Endometrial microvascular endothelial cells (primary cell): ENCODE results near the gene NXF2B. TPM values are rescaled to one million over a fixed set of nuclear protein-coding genes. Genes with fewer than 3 reads are reported as not detected.
"Not testable (repeated sequence)": the region's sequence is repeated elsewhere in the genome, so short reads cannot be mapped to it uniquely, and the experiment has no call there.

Experiments
- in situ Hi-C: cut with HindIII; loops from 2 replicates; pipeline ENCODE4 v1.10.0; 2017; ENCODE audit warnings: low sequenced_read_pairs, low pct_unique_long_range_greater_than_20kb; ENCODE audit errors: inconsistent ontology term
- total RNA-seq: library from RNA; depleted of rRNA; stranded (reverse); fragments of >200 nt; gene quantifications from one replicate; pipeline ENCODE4 v1.2.3, GENCODE V29; 2015; ENCODE audit errors: inconsistent ontology term

NXF2B gene, protein sequence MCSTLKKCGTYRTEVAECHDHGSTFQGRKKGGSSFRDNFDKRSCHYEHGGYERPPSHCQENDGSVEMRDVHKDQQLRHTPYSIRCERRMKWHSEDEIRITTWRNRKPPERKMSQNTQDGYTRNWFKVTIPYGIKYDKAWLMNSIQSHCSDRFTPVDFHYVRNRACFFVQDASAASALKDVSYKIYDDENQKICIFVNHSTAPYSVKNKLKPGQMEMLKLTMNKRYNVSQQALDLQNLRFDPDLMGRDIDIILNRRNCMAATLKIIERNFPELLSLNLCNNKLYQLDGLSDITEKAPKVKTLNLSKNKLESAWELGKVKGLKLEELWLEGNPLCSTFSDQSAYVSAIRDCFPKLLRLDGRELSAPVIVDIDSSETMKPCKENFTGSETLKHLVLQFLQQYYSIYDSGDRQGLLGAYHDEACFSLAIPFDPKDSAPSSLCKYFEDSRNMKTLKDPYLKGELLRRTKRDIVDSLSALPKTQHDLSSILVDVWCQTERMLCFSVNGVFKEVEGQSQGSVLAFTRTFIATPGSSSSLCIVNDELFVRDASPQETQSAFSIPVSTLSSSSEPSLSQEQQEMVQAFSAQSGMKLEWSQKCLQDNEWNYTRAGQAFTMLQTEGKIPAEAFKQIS
- not detected for total RNA-seq

DNA sequence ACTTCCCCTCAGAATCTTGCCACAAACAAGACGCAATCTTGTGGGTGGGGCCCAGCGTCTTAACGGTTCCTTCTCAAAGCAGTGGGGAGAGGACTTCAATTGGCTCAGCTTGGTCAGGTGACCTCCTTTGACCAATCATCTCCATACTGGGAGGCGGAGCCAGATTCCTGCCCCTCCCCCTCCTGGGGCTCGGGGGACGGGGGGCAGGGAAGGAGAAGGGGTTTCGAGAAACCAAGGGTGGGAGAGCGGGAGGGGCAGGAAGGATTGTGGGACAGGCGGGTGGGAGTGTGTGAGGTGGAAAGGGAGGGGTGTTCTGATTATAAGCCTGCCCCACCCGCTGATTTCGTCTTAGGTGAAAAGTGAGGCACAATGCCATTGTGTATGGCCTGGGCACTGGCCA, at the start of gene NXF2B:
Gene NXF2B (minus strand): TSS at position 101 of the 400 bp plus-strand sequence. CDS start 59,972 bp downstream, outside the sequence.
- in situ Hi-C loops, result not testable (repeated sequence)

DNA sequence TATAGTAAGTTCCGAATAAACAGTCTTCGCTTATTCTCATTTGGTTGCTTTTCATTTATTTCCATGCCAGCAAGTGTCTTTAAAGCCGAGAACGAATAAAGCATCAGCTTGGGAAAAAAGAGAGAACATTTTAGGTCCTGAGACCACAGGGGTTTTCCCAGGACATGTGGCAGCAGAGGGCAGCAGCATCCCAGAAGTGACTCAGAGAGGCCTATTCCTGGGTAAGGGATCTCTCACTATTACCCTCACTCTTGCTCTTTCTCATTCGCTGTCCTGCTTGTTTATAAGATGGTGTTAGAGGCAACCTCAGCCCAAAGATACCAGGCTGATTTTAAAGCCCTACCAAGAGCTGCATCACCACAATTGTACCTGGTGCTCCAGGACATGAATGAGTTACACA, 39.0 kb upstream of the NXF2B start:
- in situ Hi-C loops, result not testable (repeated sequence)

DNA sequence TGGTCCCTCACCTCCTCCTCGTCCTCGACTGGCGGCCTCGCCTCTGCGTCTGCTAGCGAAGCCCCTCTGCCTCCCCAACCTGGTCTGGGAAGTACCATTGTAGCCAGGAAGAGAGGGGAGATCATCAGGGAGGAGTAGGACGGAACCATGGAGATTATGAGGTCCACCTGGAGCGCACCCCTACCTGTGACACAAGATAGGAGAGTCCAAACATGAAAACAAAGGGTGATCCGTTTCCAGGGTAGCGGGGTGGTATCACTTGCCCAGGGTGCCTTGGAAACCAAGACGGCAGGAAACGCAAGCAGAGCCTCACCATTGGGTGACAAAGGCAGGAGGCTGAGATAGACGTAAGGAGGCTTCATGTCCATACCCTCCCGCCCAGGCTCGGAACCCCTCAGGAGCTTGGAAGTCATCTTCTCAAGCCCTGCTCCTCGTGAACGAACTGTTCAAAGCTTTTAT, 32.0 kb upstream of the NXF2B start, which contains the start of gene TCP11X2:
Gene TCP11X2 (minus strand): TSS at position 51 of the 459 bp plus-strand sequence.
- in situ Hi-C loops, result not testable (repeated sequence)

DNA sequence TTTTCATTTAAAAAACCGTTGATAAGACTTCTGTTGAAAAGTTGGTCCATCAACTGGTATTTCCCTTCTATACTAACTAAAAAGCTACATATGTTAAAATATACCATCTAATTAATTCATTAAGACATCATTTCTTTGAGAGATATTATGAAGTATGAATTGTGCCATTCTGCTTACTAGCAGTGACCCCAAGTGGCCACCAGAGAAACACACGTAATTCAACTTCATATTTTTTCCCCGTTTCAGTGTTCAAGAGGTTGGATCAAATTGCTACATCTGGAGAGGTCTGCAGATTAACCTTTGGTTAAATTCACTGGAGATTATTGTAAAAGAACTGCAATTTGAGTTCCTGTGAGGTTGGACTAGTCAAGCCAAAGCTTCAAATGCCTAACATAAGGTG, 30.4 kb upstream of the NXF2B start:
- in situ Hi-C loops, result not testable (repeated sequence)

DNA sequence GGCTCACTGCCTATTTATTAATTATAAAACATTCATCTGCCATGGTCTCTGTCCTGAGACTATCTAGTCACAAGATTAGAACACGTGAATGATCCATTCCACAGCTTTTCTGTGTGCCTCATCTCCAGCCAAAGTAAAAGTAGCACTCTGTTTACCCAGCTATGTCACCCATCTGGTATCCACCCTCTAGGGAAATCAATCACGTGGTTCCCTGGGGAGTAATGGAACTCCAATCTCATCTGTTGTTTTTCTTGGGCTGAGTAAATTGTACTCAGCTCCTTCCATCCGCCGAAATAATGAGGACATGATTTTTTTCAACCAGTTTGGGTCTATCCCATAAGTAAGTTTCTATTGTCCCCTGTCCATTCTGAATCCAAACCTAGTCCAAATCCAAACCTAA, 18.8 kb upstream of the NXF2B start:
- in situ Hi-C loops, result not testable (repeated sequence)

DNA sequence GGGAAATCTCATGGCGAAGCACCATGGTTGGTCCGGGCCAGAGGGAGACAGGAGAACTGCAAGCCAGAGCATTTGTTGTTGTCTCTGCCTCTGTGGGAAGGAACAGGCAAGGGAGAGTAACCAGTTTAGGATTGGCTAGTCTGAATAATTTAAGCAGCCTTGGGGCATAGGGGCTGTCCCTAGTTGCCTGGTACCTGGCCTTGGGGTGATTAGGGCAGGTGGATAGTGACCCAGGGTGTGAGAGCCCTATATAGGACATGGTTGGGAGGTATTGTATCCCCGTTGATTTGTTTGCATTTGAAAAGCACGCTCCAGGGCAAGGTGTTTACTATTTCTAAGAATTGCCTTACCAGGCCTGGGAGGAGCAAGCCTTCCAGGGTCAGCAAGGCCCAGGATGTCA, 25.3 kb downstream of the NXF2B start:
- in situ Hi-C loops, result not testable (repeated sequence)

DNA sequence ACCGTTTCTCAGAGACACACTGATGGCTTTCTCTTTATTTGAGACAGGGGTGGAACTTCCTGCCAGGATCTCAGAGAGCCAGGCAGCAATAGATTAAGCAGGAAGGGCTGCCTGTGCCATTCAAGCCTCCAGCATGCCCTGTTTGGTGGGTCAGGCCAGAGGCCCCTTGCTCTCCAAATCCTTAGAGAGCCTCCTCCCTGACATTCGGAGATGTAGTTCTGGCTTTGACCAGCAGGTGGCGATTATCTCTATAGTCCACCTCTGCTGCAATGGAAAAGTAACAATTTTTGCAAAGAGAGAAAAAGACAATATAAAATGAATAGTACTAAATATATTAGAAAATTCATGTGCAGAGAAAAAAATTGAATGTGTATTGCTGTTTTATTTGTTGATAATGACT, 93.9 kb downstream of the NXF2B start:
- in situ Hi-C loops, result no loop called here

DNA sequence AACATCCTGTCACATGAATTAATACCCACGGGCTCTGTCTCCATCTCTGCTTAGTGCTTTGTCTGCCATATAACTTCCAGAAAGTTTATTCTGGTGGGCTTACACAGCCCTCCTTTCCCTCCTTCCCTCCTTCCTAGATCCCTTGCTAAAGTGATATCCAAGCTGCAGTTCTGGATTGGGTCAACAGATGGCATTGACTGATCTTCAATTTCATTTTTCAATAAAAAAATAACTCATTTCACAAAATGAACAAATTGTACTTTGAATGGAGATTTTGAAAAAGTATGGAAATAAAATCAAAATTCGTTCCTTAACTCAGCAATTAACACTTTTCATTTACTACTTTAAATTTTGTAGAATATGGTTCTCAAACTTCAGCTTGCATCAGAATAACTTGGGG, 97.9 kb downstream of the NXF2B start:
- in situ Hi-C loops, result no loop called here

DNA sequence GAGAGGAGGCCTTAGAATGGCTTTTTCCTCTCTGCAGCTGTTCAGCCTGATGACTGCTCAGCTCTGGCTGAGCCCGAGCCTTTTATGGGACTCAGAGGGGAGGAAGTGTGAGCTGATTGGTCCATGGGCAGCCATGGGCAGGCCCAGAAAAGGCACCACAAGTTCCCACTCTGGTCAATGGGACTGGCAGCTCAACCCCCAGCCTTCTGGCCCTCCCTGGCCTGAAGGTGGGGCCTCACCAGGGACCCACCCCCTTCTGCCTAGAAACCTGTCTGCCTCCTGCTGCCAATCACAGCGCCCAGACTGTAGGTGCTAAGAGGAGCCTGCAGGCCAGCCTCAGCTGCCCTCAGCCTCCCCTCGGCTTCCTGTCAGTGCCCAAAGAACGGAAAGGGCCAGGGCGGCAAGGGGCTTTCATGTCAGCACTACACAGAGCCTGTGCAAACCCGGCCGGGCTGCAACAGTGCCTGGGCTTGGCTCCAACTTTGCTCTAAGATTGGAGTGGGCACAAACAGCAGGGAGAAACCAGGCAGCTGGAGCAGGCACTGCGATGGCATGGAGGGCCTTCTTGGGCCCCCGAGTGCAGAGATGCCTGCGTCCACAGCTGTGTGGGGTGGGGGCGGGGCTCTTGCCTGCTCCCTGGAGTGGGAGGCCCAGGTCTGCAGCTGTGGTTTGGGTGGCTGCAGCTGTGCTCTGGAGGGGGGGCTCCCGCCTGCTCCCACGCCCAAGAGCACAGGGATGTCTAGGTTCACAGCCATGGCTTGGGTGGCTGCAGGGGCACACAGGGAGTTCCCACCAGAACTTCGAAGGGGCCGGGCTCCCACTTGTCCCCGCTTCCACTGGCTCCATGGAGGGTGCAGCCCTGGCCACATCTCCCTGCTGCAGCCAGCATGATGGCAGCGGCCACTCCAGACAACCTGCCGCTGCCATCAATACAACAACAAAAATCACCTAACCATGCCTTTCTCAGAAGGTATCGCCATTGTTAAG, 100.2 kb downstream of the NXF2B start:
- in situ Hi-C loops, result no loop called here

DNA sequence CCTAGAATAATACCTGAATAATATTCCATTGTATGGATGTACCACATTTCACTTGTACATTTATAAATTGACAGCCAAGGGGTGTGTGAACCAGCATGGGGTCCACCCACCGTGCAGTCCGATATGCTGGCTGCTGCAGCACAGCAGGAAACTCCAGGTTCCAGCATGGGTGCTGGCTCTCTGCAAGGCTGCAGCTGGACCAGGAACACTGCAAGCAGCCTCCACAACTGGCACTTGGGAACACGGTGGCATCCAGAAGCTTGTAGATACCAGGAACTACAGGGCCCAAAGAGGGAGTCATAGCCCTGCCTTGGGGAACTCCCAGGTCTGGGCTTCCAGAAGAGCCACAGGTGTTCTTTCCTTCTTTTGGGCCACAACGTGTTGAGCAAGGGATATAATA, 101.6 kb downstream of the NXF2B start:
- in situ Hi-C loops, result no loop called here

Other genes starting within 250 kb of the NXF2B start
- not detected for gene TCP11X1, start 224.7 kb downstream of the NXF2B start, total RNA-seq
- gene NXF2, start 192.8 kb downstream of the NXF2B start, total RNA-seq, result not detected
- not detected for gene TCP11X2, start 31.8 kb upstream of the NXF2B start, total RNA-seq
- gene TMSB15A, start 76.7 kb upstream of the NXF2B start, total RNA-seq, result 15.9 TPM
- gene ARMCX5, start 159.5 kb upstream of the NXF2B start, total RNA-seq, result 9.0 TPM
- 0.56 TPM for gene GPRASP1, start 211.5 kb upstream of the NXF2B start, total RNA-seq